Measurements from ENCODE around the gene IPO7.
"Not testable (repeated sequence)": the region's sequence is repeated elsewhere in the genome, so short reads cannot be mapped to it uniquely, and the experiment has no call there.

DNA sequence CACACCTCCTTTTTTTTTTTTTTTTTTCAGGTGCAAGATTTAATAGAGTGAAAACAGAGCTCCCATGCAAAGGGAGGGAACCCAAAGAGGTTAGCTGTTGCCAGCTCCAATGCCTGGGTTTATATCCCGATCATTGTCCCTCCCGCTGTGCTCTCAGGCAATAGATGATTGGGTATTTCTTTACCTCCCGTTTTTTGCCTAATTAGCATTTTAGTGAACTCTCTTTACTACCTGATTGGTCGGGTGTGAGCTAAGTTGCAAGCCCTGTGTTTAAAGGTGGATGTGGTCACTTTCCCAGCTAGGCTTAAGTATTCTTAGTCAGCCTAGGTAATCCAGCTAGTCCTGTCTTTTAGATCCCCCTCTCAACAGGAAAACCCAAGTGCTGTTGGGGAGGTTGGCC, 36.7 kb upstream of the IPO7 start:
- TF ChIP-seq, protein P1, sequence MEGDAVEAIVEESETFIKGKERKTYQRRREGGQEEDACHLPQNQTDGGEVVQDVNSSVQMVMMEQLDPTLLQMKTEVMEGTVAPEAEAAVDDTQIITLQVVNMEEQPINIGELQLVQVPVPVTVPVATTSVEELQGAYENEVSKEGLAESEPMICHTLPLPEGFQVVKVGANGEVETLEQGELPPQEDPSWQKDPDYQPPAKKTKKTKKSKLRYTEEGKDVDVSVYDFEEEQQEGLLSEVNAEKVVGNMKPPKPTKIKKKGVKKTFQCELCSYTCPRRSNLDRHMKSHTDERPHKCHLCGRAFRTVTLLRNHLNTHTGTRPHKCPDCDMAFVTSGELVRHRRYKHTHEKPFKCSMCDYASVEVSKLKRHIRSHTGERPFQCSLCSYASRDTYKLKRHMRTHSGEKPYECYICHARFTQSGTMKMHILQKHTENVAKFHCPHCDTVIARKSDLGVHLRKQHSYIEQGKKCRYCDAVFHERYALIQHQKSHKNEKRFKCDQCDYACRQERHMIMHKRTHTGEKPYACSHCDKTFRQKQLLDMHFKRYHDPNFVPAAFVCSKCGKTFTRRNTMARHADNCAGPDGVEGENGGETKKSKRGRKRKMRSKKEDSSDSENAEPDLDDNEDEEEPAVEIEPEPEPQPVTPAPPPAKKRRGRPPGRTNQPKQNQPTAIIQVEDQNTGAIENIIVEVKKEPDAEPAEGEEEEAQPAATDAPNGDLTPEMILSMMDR (IDR thresholded peaks at IDR 0.05; ENCODE audit: insufficient read depth, low read length): not testable (repeated sequence)
- TF ChIP-seq SPI1 (IDR thresholded peaks at IDR 0.05; ENCODE audit: borderline replicate concordance, low read depth); POLR2AphosphoS5 (IDR thresholded peaks at IDR 0.05; ENCODE audit: low read depth); GABPA (IDR thresholded peaks at IDR 0.05; ENCODE audit: low read depth): not testable (repeated sequence)
- TF ChIP-seq, protein P2, sequence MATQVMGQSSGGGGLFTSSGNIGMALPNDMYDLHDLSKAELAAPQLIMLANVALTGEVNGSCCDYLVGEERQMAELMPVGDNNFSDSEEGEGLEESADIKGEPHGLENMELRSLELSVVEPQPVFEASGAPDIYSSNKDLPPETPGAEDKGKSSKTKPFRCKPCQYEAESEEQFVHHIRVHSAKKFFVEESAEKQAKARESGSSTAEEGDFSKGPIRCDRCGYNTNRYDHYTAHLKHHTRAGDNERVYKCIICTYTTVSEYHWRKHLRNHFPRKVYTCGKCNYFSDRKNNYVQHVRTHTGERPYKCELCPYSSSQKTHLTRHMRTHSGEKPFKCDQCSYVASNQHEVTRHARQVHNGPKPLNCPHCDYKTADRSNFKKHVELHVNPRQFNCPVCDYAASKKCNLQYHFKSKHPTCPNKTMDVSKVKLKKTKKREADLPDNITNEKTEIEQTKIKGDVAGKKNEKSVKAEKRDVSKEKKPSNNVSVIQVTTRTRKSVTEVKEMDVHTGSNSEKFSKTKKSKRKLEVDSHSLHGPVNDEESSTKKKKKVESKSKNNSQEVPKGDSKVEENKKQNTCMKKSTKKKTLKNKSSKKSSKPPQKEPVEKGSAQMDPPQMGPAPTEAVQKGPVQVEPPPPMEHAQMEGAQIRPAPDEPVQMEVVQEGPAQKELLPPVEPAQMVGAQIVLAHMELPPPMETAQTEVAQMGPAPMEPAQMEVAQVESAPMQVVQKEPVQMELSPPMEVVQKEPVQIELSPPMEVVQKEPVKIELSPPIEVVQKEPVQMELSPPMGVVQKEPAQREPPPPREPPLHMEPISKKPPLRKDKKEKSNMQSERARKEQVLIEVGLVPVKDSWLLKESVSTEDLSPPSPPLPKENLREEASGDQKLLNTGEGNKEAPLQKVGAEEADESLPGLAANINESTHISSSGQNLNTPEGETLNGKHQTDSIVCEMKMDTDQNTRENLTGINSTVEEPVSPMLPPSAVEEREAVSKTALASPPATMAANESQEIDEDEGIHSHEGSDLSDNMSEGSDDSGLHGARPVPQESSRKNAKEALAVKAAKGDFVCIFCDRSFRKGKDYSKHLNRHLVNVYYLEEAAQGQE (IDR thresholded peaks at IDR 0.05; ENCODE audit: insufficient replicate concordance, low read depth): not testable (repeated sequence)

Measured in HL-60 (cell line).